Stimulated activated CD4-positive, alpha-beta T cell treated with anti-CD3 and anti-CD28 coated beads, Interleukin-12 subunit alpha, Interleukin-12 subunit beta, amount 100 ng/mL, for 24 hours (primary cell): Measurements from ENCODE around the gene NPIPB5.
"Not testable (repeated sequence)": the region's sequence is repeated elsewhere in the genome, so short reads cannot be mapped to it uniquely, and the experiment has no call there.

Source experiments
- DNase-seq, 2 experiments: peaks; one replicate each; pipeline ENCODE4 v3.0.0-alpha.2; 2020; ENCODE audit warnings: low read depth in 2 of 2

NPIPB5 gene

DNA sequence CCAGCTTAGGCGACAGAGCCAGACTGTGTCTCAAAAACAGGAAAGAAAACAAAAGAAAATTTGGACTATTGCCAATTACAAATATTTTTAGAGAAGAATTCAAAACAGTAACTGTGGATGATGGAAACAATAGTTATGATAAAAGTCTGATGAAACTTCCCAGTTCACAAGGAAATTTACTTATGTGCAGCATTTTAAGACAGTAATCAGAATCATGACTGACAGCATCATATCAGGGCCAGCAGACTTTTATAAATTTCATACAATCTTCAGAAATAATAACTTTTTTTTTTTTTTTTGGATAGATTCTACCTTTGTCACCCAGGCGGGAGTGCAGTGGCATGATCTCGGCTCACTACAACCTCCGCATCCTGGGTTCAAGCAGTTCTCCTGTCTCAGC is at the start of gene NPIPB5:
Gene NPIPB5, plus strand, starts transcription at position 301 of the 400 bp plus-strand sequence. CDS start 2,911 bp downstream, outside the sequence.
- DNase-seq, result not testable (repeated sequence)

- DNase-seq, result not testable (repeated sequence)
Measured at GRCh38 chr16:22468846-22469245, 41.8 kb upstream of the NPIPB5 start.

GRCh38 chr16:22537996-22538395 is 27.3 kb downstream of the NPIPB5 start:
- DNase-seq, result not testable (repeated sequence)

DNA sequence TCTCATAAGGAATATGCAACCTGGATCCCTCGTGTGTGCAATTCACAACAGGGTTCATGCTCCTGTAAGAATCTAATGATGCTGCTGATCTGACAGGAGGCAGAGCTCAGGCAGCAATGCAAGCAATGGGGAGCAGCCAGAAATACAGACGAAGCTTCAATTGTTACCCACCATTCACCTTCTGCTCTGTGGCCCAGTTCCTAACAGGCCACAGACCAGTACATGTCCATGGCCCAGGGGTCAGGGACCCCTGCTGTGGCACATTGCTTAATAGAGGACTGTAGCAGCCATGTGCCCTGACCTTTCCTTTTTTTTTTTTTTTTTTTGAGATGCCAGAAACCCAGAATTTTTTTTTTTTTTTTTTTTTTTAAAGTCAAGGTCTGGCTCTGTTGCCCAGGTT is 34.1 kb downstream of the NPIPB5 start:
- not testable (repeated sequence) for DNase-seq

GRCh38 chr16:22546630-22547029 is 35.9 kb downstream of the NPIPB5 start:
- not testable (repeated sequence) for DNase-seq

DNA sequence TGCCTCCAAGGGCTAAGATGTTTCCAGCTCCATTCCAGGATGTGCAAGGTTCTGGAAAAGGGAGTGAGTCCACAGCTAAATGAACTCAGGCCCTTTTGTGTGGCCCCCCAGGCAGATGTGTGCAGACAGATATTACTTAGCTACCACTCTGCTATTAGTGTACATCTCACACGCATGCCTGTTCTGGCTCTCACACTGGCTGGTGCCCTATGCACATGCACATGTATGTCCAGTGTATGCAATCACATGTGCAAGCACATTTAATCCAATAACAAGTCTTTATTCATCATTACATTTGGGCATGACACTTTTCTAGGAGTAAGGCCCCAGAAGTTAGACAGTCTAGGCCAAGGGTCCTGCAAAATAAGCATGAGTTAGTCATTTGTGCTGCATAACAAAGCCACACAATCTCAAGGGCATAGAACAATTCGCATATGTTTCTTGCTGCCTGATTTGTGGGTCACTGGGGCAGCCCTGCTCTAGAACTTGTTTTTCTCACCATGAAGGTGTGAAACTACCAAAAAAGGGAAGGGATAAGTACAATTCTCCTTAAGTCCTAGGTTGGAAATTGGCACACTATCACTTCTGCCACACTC is 36.6 kb downstream of the NPIPB5 start:
- DNase-seq, result not testable (repeated sequence)

DNA sequence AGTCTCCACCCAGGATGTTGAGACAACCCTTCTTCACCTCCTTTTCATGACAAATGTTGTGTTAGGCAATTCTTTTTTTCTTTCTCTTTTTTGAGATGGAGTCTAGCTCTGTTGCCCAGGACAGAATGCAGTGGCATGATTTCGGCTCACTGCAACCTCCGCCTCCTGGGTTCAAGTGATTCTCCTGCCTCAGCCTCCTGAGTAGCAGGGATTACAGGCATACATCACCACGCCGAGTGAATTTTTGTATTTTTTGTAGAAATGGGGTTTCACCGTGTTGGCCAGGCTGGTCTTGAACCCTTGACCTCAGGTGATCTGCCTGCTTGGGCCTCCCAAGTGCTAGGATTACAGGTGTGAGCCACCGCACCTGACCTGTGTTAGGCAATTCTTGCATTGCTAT is 39.2 kb downstream of the NPIPB5 start:
- not testable (repeated sequence) for DNase-seq

- DNase-seq, result not testable (repeated sequence)
Measured at GRCh38 chr16:22551143-22551542, 40.5 kb downstream of the NPIPB5 start.

DNA sequence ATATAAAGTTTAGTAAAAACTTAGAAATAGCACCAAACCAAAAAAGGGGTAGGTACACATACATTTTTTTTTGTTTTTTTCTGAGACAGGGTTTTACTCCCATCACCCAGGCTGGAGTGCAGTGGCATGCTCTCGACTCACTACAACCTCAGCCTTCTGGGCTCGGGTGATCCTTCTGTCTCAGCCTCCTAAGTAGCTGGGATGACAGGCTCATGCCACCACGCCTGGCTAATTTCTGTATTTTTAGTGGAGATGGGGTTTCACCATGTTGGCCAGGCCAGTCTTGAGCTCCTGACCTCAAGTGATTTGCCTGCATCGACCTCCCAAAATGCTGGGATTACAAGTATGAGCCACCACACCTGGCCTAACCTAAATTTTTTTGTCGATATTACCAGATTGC is 41.0 kb downstream of the NPIPB5 start:
- DNase-seq, result not testable (repeated sequence)

GRCh38 chr16:22556759-22557158 is 46.1 kb downstream of the NPIPB5 start:
- not testable (repeated sequence) for DNase-seq
